GM18526 (cell line): ENCODE measurements around the gene LRRN1.

Source experiments
- POLR2A ChIP-seq: IDR thresholded peaks from 3 replicates; pipeline ENCODE4 v1.6.1; 2011; ENCODE audit not compliant: insufficient read length; ENCODE audit errors: extremely low read depth

LRRN1 gene

GRCh38 chr3:3799173-3800079 is at the start of gene LRRN1:
TSS of gene LRRN1 (plus strand) at chr3:3799431. CDS start at chr3:3844642, 45,211 bp downstream.
- no peak for TF ChIP-seq POLR2A

GRCh38 chr3:3753416-3753815 is 45.8 kb upstream of the LRRN1 start:
- no peak for TF ChIP-seq POLR2A

GRCh38 chr3:3765661-3766060 is 33.6 kb upstream of the LRRN1 start:
- TF ChIP-seq POLR2A = no peak

- TF ChIP-seq POLR2A = no peak
Observed at GRCh38 chr3:3766140-3766539, 33.1 kb upstream of the LRRN1 start.

- no peak for TF ChIP-seq POLR2A
Observed at GRCh38 chr3:3771094-3771493, 28.1 kb upstream of the LRRN1 start.

GRCh38 chr3:3771567-3771966 is 27.7 kb upstream of the LRRN1 start:
- no peak for TF ChIP-seq POLR2A

GRCh38 chr3:3772338-3772737 is 26.9 kb upstream of the LRRN1 start:
- no peak for TF ChIP-seq POLR2A

- no peak for TF ChIP-seq POLR2A
Observed at GRCh38 chr3:3772920-3773319, 26.3 kb upstream of the LRRN1 start.

GRCh38 chr3:3776607-3777006 is 22.6 kb upstream of the LRRN1 start:
- TF ChIP-seq POLR2A = no peak

- TF ChIP-seq POLR2A = no peak
Observed at GRCh38 chr3:3778216-3778615, 21.0 kb upstream of the LRRN1 start.

- TF ChIP-seq POLR2A = no peak
Observed at GRCh38 chr3:3778641-3779270, 20.5 kb upstream of the LRRN1 start.

GRCh38 chr3:3782457-3782856 is 16.8 kb upstream of the LRRN1 start:
- no peak for TF ChIP-seq POLR2A

GRCh38 chr3:3783210-3783609 is 16.0 kb upstream of the LRRN1 start:
- no peak for TF ChIP-seq POLR2A

- no peak for TF ChIP-seq POLR2A
Observed at GRCh38 chr3:3783696-3784095, 15.5 kb upstream of the LRRN1 start.

- no peak for TF ChIP-seq POLR2A
Observed at GRCh38 chr3:3792391-3792790, 6.8 kb upstream of the LRRN1 start.

GRCh38 chr3:3798631-3799113 is 559 bp upstream of the LRRN1 start:
- no peak for TF ChIP-seq POLR2A

GRCh38 chr3:3800080-3800455 is 837 bp downstream of the LRRN1 start:
- no peak for TF ChIP-seq POLR2A
